Measurements from ENCODE around the gene NUP188. TPM values are rescaled to one million over a fixed set of nuclear protein-coding genes. Genes with fewer than 3 reads are reported as not detected.

NUP188 gene
- total RNA-seq, 1 experiment from 2014 or later, result 98.9 TPM

DNA sequence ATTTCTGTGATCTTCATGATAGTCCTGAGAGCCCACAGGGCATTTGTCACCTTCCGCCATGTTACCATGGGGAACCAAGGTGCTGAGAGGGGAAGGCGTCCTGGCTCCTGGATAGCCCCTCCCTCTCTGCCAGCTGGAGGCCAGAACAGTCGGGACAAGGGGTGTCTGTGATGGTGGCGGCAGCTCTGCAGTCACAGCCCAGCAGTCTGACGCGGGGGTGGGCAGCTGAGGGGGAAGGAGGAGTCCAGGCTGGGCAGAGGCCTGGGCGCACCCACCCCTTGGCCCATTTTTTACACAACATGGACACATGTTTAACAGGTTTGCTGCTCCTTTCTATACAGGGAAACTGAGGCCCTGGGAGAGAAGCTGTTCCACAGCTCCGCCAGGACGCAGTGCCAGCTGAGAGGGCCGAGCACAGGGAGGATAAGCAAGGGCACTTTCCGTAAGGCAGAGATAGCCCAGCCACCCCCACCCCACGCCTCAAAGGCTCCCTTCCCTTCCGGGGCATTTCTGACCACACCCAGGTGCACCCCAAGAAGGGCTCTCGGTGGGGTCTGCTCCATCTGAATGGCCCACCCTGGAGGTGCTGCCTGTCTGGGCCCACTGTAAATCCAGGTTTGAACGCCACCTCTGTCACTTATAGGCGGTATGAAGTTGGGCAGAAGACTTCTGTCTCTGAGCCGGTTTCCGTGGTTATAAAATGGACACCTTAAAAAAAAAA lies 48.5 kb upstream of the NUP188 start:
- CTCF ChIA-PET, result no interaction called here
- POLR2A ChIA-PET, result no interaction called here
- DNase-seq (ENCODE audit: low spot score), result no peak
- ATAC-seq, result no peak
- Mint-ChIP-seq H3K27me3 (ENCODE audit: low read depth) (no peaks in the 10 kb centered on the region), H3K36me3 (peaks cover 17% of the 10 kb centered on the region), H3K27ac (peak overlapping the region; percentile 95), H3K4me1 (peaks cover 31% of the 10 kb centered on the region), H3K9me3 (no peaks in the 10 kb centered on the region), H3K4me3 (no peak overlapping the region)
- TF ChIP-seq NFE2L1 (CRISPR knock-in tag; IDR thresholded peaks at IDR 0.05) (no peak), ZNF317 (CRISPR knock-in tag; IDR thresholded peaks at IDR 0.05; ENCODE audit: borderline replicate concordance, low read depth) (no peak), ZNF396 (CRISPR knock-in tag; IDR thresholded peaks at IDR 0.05; ENCODE audit: borderline replicate concordance) (no peak), HMGA2 (CRISPR knock-in tag; IDR thresholded peaks at IDR 0.05) (no peak), NR1H2 (CRISPR knock-in tag; IDR thresholded peaks at IDR 0.05) (no peak), ATF1 (CRISPR knock-in tag; IDR thresholded peaks at IDR 0.05) (no peak), TCF7 (CRISPR knock-in tag; IDR thresholded peaks at IDR 0.05; ENCODE audit: low read depth) (no peak), ZNF671 (CRISPR knock-in tag; IDR thresholded peaks at IDR 0.05) (no peak), FOXP1 (CRISPR knock-in tag; IDR thresholded peaks at IDR 0.05; ENCODE audit: borderline replicate concordance) (no peak)
- TF ChIP-seq, protein P1, sequence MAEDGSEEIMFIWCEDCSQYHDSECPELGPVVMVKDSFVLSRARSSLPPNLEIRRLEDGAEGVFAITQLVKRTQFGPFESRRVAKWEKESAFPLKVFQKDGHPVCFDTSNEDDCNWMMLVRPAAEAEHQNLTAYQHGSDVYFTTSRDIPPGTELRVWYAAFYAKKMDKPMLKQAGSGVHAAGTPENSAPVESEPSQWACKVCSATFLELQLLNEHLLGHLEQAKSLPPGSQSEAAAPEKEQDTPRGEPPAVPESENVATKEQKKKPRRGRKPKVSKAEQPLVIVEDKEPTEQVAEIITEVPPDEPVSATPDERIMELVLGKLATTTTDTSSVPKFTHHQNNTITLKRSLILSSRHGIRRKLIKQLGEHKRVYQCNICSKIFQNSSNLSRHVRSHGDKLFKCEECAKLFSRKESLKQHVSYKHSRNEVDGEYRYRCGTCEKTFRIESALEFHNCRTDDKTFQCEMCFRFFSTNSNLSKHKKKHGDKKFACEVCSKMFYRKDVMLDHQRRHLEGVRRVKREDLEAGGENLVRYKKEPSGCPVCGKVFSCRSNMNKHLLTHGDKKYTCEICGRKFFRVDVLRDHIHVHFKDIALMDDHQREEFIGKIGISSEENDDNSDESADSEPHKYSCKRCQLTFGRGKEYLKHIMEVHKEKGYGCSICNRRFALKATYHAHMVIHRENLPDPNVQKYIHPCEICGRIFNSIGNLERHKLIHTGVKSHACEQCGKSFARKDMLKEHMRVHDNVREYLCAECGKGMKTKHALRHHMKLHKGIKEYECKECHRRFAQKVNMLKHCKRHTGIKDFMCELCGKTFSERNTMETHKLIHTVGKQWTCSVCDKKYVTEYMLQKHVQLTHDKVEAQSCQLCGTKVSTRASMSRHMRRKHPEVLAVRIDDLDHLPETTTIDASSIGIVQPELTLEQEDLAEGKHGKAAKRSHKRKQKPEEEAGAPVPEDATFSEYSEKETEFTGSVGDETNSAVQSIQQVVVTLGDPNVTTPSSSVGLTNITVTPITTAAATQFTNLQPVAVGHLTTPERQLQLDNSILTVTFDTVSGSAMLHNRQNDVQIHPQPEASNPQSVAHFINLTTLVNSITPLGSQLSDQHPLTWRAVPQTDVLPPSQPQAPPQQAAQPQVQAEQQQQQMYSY (CRISPR knock-in tag; IDR thresholded peaks at IDR 0.05), result no peak
- TF ChIP-seq, protein P2, sequence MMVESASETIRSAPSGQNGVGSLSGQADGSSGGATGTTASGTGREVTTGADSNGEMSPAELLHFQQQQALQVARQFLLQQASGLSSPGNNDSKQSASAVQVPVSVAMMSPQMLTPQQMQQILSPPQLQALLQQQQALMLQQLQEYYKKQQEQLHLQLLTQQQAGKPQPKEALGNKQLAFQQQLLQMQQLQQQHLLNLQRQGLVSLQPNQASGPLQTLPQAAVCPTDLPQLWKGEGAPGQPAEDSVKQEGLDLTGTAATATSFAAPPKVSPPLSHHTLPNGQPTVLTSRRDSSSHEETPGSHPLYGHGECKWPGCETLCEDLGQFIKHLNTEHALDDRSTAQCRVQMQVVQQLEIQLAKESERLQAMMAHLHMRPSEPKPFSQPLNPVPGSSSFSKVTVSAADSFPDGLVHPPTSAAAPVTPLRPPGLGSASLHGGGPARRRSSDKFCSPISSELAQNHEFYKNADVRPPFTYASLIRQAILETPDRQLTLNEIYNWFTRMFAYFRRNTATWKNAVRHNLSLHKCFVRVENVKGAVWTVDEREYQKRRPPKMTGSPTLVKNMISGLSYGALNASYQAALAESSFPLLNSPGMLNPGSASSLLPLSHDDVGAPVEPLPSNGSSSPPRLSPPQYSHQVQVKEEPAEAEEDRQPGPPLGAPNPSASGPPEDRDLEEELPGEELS (CRISPR knock-in tag; IDR thresholded peaks at IDR 0.05), result no peak

DNA sequence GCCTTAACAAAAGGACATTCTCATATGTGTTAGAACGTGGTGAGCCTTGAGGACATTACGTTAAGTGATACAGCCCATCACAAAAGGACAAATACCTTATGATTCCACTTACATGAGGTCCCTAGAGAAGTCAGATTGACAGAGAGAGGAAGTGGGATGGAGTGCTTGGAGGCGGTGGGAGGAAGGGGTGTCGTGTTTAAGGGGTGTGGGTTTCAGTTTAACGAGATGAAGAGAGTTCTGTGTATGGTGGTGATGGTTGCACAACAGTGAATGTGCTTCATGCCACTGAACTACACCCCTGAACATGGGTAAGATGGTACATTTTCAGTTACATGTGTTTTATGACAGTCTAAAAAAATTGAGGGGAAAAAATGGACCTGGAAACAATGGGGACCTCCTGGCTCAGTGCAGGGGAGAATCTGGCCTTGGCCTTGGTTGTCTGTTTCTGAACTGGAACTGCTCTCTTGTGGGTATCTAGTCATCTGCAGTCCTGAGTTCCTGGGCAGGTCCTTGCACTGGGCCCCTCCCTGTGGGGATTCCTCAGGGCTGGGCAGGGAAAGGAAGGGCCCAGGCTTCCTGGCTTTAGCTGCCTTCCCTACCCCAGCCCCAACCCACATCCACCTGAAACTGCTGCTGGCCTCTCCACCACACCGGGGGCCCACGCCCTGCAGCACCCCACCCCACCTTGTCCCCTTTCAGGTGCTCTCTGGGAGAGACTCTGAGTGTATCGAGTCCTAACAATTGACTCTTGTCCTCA lies 47.8 kb upstream of the NUP188 start:
- TF ChIP-seq ZNF263 (CRISPR knock-in tag; IDR thresholded peaks at IDR 0.05; ENCODE audit: low read depth), result no peak
- TF ChIP-seq TEAD1 (CRISPR knock-in tag; IDR thresholded peaks at IDR 0.05), result no peak
- no peak for TF ChIP-seq SOX15 (CRISPR knock-in tag; IDR thresholded peaks at IDR 0.05)
- TF ChIP-seq, protein P2 (CRISPR knock-in tag; IDR thresholded peaks at IDR 0.05), result no peak
- TF ChIP-seq, protein P3, sequence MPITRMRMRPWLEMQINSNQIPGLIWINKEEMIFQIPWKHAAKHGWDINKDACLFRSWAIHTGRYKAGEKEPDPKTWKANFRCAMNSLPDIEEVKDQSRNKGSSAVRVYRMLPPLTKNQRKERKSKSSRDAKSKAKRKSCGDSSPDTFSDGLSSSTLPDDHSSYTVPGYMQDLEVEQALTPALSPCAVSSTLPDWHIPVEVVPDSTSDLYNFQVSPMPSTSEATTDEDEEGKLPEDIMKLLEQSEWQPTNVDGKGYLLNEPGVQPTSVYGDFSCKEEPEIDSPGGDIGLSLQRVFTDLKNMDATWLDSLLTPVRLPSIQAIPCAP (CRISPR knock-in tag; IDR thresholded peaks at IDR 0.05), result no peak
- CTCF ChIA-PET, result no interaction called here
- Mint-ChIP-seq H3K27me3 (ENCODE audit: low read depth) (no peaks in the 10 kb centered on the region), H3K4me1 (peaks cover 30% of the 10 kb centered on the region), H3K9me3 (no peaks in the 10 kb centered on the region), H3K27ac (peak overlapping the region; percentile 92), H3K4me3 (no peak overlapping the region), H3K36me3 (peaks cover 17% of the 10 kb centered on the region)
- DNase-seq (ENCODE audit: low spot score) (no peak), ATAC-seq (no peak)
- POLR2A ChIA-PET, result no interaction called here

Measured in WTC11 (cell line).